Fibroblast of gingiva (primary cell): ENCODE data around the gene PKD1L1.

ENCODE experiments used
- DNase-seq: peaks from one replicate; pipeline ENCODE4 v3.0.0-alpha.2; 2011; ENCODE audit warnings: low read depth

PKD1L1 gene

GRCh38 chr7:47905076-47905920 is 43.0 kb downstream of the PKD1L1 start:
- DNase-seq = no peak

- no peak for DNase-seq
Observed at GRCh38 chr7:47902013-47902412, 46.3 kb downstream of the PKD1L1 start.

GRCh38 chr7:47901542-47901941 is 46.7 kb downstream of the PKD1L1 start:
- DNase-seq = peak; percentile 36

- DNase-seq = no peak
Observed at GRCh38 chr7:47897831-47898230, 50.4 kb downstream of the PKD1L1 start.

- no peak for DNase-seq
Observed at GRCh38 chr7:47896809-47897423, 51.4 kb downstream of the PKD1L1 start.

GRCh38 chr7:47895026-47895425 is 53.2 kb downstream of the PKD1L1 start:
- DNase-seq = no peak

GRCh38 chr7:47893721-47894365 is 54.4 kb downstream of the PKD1L1 start:
- DNase-seq = no peak

GRCh38 chr7:47893238-47893637 is 55.0 kb downstream of the PKD1L1 start:
- no peak for DNase-seq

GRCh38 chr7:47890606-47891005 is 57.7 kb downstream of the PKD1L1 start:
- DNase-seq = no peak

- DNase-seq = no peak
Observed at GRCh38 chr7:47890125-47890524, 58.1 kb downstream of the PKD1L1 start.

GRCh38 chr7:47889723-47890122 is 58.5 kb downstream of the PKD1L1 start:
- no peak for DNase-seq

- no peak for DNase-seq
Observed at GRCh38 chr7:47888371-47889265, 59.6 kb downstream of the PKD1L1 start.

- DNase-seq = no peak
Observed at GRCh38 chr7:47887016-47887640, 61.1 kb downstream of the PKD1L1 start.

GRCh38 chr7:47885987-47886811 is 62.1 kb downstream of the PKD1L1 start:
- DNase-seq = no peak

GRCh38 chr7:47885309-47885986 is 62.8 kb downstream of the PKD1L1 start:
- DNase-seq = no peak

- no peak for DNase-seq
Observed at GRCh38 chr7:47884675-47885074, 63.6 kb downstream of the PKD1L1 start.

- no peak for DNase-seq
Observed at GRCh38 chr7:47882635-47883034, 65.6 kb downstream of the PKD1L1 start.

- DNase-seq = no peak
Observed at GRCh38 chr7:47881256-47881655, 67.0 kb downstream of the PKD1L1 start.

- DNase-seq = no peak
Observed at GRCh38 chr7:47878662-47879061, 69.6 kb downstream of the PKD1L1 start.

GRCh38 chr7:47877336-47877735 is 70.9 kb downstream of the PKD1L1 start:
- no peak for DNase-seq
